HTR-8/SVneo (cell line): ENCODE measurements around the gene OLFM1.
"Not testable (repeated sequence)": the region's sequence is repeated elsewhere in the genome, so short reads cannot be mapped to it uniquely, and the experiment has no call there.

ENCODE experiments used
- DNase-seq: peaks from one replicate; pipeline ENCODE4 v3.0.0; 2011; ENCODE audit warnings: low spot score, mixed read lengths; ENCODE audit not compliant: insufficient read length
- FAIRE-seq: peaks from 2 replicates; lab custom pipeline; 2011; peaks lifted over from hg19 to GRCh38; lab: Jason Lieb, UNC

Gene OLFM1

GRCh38 chr9:135145312-135145711 lies 57.8 kb downstream of the OLFM1 start:
- no peak for DNase-seq
- no peak for FAIRE-seq

- FAIRE-seq = no peak
Observed at GRCh38 chr9:135146241-135146640, 58.8 kb downstream of the OLFM1 start.

GRCh38 chr9:135146766-135147473 lies 59.5 kb downstream of the OLFM1 start:
- FAIRE-seq (no peak), DNase-seq (no peak)

More at GRCh38 chr9:135146241-135146640, 58.8 kb downstream of the OLFM1 start:
- no peak for DNase-seq

- DNase-seq (no peak), FAIRE-seq (no peak)
Observed at GRCh38 chr9:135147474-135147805, 60.0 kb downstream of the OLFM1 start.

- DNase-seq (no peak), FAIRE-seq (no peak)
Observed at GRCh38 chr9:135147938-135148337, 60.5 kb downstream of the OLFM1 start.

GRCh38 chr9:135148386-135148785 lies 60.9 kb downstream of the OLFM1 start:
- no peak for FAIRE-seq
- DNase-seq = no peak

- not testable (repeated sequence) for DNase-seq, FAIRE-seq
Observed at GRCh38 chr9:135149901-135150300, 62.4 kb downstream of the OLFM1 start.

GRCh38 chr9:135150981-135151380 lies 63.5 kb downstream of the OLFM1 start:
- no peak for FAIRE-seq

GRCh38 chr9:135151757-135152613 lies 64.5 kb downstream of the OLFM1 start:
- no peak for DNase-seq
- no peak for FAIRE-seq

More at GRCh38 chr9:135150981-135151380, 63.5 kb downstream of the OLFM1 start:
- no peak for DNase-seq

GRCh38 chr9:135152614-135153334 lies 65.3 kb downstream of the OLFM1 start:
- FAIRE-seq (no peak), DNase-seq (no peak)

GRCh38 chr9:135154050-135154615 lies 66.7 kb downstream of the OLFM1 start:
- FAIRE-seq = no peak
- DNase-seq = no peak

GRCh38 chr9:135155396-135155795 lies 67.9 kb downstream of the OLFM1 start:
- no peak for FAIRE-seq
- DNase-seq = no peak

- DNase-seq = peak; percentile 48
- FAIRE-seq = no peak
Observed at GRCh38 chr9:135156525-135157510, 69.3 kb downstream of the OLFM1 start.

GRCh38 chr9:135157856-135158563 lies 70.5 kb downstream of the OLFM1 start:
- FAIRE-seq = no peak
- DNase-seq = no peak

- no peak for DNase-seq
- FAIRE-seq = no peak
Observed at GRCh38 chr9:135158564-135158937, 71.1 kb downstream of the OLFM1 start.

- DNase-seq (no peak), FAIRE-seq (no peak)
Observed at GRCh38 chr9:135159801-135160200, 72.3 kb downstream of the OLFM1 start.

- FAIRE-seq (no peak), DNase-seq (no peak)
Observed at GRCh38 chr9:135160862-135161261, 73.4 kb downstream of the OLFM1 start.

GRCh38 chr9:135162599-135162998 lies 75.1 kb downstream of the OLFM1 start:
- DNase-seq, FAIRE-seq: not testable (repeated sequence)
